GOT3 (cell line): ENCODE results near the gene AOPEP.

Experiments used
- DNase-seq: peaks from one replicate; lab custom pipeline; 2025; ENCODE audit warnings: mixed read lengths; lab: John Stamatoyannopoulos, UW

The AOPEP gene

DNA sequence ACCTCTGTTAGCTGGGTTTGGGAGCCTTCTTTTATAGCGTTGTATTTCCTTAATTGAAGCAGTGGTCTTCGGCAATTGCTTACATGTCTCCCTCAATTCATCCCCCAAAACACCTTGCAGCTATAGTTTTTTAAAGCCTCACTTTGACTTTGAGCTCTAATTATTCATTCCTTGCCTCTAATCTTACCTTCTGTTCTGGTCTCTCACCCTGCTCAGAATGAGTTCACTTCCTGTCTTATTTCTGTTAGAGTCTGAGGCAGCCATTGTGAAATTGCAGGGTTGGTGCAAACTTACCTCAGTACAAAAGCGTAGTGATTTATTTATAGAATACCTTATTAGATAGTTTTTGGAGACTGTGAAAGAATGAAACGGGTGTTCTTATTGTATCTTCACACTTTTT, 35.0 kb downstream of the AOPEP start:
- DNase-seq, result no peak

GRCh38 chr9:94767331-94768072, 41.0 kb downstream of the AOPEP start:
- DNase-seq, result no peak

- DNase-seq, result no peak
These were observed 42.3 kb downstream of the AOPEP start for GRCh38 chr9:94768766-94769165.

DNA sequence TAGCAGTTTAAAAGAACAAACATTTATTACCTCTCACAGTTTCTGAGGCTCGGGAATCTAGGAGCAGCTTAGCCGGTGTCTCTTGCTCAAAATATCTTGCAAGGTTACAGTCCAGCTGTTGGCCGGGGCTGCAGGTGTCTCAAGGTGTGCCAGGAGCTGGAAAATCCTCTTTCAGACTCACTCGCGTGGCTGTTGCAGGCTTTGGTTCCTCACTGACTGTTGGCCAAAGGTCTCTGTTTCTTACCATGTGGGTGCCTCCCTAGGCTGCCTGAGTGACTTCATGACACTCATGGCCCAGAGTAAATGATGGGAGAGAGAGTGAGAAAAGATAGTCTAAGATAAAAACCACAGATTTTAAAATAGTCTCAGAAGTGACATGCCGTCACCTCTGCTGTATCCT, 43.8 kb downstream of the AOPEP start:
- no peak for DNase-seq

GRCh38 chr9:94771096-94771495, 44.6 kb downstream of the AOPEP start:
- DNase-seq, result no peak

DNA sequence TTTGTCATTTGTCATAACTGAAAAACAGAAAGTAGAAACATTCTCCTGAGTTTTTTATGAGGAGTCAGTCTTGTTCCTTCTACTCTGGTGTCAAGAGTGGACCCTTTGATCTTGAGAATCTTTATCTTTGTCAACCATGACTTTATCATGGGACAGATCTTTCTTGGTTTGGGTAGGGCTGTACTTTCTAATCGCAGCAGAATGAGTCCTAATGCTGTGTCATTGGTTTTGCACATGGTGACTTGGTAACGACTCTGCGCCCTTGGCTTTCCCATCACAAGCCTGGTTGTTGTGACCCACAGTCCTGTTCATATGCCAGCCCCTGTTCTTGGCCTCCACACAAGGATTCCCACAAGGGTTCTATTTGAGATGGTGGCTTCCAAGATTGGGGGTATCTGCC, 45.6 kb downstream of the AOPEP start:
- no peak for DNase-seq

DNA sequence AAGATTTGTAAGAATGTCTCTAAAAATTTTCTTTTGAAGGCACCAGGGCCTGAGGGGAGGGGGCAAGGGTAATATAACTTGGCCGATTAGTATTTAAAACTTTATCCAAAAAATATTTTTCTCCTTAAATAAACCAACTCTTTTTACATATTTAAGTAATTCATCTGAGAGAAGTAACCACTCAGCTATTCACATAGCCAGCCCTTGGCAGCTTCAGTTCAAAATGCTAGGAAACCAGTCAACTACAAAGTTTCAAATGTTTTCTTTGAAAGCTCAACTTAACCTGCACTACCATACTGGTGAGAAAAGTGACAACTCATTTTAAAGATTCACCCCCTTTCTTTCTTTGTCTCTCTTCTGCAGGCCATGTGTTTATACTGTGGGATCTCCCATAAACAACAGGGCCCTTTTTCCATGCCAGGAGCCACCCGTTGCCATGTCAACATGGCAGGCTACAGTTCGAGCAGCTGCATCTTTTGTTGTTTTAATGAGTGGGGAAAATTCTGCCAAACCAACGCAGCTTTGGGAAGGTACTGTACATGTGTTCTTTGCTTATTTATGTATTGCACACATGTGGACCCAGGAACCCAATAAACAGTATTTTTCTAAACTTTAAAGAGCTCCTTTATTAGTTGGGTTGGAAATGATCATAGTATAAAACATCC, 46.3 kb downstream of the AOPEP start:
- DNase-seq, result no peak

DNA sequence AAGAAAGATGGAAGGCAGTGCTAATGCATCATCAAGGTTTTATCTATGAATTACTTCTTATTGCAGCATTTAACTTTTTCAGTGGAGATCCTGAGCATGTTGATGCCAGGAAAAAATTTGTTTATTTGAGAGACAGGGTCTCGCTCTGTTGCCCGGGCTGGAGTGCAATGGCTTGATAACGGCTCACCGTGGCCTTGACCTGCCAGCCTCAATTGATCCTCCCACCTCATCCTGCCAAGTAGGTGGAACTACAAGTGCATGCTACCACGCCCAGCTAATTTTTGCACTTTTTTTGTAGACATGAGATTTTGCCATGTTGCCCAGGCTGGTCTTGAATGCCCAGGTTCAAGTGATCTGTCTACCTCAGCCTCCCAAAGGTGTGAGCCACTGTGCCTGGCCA, 47.2 kb downstream of the AOPEP start:
- no peak for DNase-seq

- DNase-seq, result no peak
These were observed 51.5 kb downstream of the AOPEP start for GRCh38 chr9:94778013-94778412.

DNA sequence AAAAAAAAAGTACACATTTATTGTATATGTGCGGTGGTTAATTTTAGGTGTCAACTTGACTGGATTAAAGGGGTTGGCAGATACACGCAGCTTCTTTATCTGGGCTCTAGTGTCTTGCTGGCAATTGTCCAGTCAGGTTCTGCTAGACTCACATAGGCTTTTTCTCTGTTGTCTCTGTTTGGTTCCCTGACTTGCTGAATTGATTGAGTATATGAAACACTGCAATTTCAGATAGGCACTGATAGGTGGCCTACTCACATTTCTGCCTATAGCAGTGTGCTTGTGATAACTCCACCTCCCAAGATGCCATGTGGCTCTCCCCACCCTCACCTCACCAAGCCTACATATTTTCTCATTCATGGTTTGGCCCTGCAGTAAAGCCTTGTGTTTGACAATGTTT, 52.5 kb downstream of the AOPEP start:
- DNase-seq, result no peak

GRCh38 chr9:94779693-94780290, 53.3 kb downstream of the AOPEP start:
- no peak for DNase-seq

GRCh38 chr9:94780516-94780950, 54.0 kb downstream of the AOPEP start:
- no peak for DNase-seq

- DNase-seq, result no peak
These were observed 56.0 kb downstream of the AOPEP start for GRCh38 chr9:94782355-94783101.

DNA sequence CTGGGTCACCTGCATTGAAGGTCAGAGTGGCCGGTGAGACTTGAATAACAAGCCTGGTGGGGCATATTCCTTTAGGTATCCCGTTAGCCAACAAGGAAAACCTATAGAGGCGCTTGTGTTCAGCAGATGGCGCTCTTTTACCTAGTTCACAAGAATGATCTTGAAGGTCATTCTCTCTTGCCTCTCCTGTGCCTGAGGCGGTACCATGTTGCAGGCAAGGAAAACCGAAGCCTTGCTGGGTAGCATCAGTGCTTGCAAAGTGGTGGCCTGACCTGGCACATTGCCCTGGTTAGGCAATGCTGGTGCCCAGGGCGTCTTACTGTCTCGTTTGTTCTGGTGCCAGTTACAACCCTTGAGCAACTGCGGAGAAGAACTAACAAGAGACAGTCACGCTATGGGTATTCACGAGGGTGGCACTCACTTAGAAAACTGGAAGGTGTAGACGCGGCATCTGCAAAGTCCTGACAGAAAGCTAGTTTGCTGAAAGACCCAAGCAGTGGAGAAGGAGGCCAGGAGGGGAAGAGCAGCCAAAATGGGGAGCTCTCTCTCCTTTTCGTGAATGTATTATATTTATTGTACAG, 56.7 kb downstream of the AOPEP start:
- no peak for DNase-seq

DNA sequence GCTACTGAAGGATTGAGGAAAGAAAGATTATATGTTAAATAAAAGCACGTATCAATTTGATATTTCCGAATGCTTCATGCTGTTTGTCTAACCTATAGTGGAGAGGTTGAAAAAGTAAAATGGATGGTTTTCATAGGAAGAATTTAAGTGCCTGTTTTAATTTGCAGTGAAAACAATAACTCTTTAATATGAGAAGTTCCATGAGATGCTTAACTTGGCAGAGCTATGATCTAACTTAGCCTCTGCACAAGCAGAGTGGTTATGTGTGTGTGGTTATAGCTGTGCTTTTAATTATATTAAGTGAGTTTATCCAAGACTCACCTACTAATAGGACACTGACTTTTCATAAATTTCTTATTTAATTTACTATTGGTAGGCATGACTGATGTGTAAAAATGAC, 57.4 kb downstream of the AOPEP start:
- DNase-seq, result no peak

GRCh38 chr9:94785215-94786169, 59.0 kb downstream of the AOPEP start:
- no peak for DNase-seq

DNA sequence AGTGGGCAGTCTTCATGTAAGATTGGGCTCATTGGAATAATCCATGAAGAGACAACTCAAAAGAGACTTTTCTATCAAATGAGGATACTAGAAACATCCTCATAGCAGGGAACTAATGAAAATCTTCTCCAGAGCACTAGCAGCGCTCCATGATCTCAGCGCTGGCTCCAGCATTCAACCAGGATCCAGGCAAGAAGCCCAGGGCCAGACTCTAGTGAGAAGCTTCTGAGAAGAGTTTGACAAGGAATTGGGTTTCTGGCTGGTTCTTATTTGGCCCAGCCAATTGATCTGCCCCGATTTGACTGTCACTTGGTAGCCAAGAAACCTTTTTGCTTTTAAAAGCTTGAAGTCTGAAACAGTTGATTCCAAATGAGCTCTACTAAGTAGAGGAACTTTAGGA, 60.1 kb downstream of the AOPEP start:
- no peak for DNase-seq

GRCh38 chr9:94787266-94787665, 60.8 kb downstream of the AOPEP start:
- no peak for DNase-seq

DNA sequence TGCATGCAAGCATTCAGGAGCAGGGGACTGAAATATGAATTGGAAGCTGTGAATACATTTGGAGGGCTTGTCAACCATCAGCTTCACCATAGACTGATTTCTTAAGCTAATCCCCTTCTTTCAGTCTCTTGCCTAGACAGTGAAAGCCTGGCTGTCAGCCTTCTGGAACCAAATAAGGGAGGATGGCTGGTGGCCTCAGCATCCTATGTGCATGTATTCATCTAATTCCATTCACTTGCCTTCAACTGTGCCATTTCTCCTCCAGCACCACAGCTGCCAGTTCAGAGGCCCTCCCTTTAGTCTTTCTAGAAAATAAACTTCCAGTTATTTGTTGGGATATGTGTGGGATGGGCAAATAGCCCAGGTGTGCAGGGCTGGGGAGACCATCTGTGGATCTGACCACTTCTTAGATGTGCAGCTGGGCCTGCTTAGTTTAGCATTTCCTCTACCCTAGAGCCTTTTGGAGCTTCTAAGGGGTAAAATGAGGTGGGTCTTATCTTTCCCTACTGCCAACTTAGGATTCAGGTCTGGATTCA, 62.1 kb downstream of the AOPEP start:
- DNase-seq, result no peak

DNA sequence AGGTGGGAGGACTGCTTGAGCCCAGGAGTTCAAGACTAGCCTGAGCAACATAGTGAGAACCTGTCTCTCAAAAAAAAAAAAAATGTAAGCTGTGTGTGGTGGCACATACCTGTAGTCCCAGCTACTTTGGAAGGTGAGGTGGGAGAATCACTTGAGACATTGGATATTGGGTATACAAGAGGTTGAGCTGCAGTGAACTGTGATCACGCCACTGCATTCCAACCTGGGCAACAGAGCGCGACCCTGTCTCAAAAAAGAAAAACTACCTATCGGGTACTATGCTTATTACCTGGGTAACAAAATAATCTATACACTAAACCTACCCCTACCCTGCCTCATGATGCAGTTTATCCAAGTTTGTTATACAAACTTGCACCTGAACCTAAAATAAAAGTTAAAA, 64.9 kb downstream of the AOPEP start:
- no peak for DNase-seq

GRCh38 chr9:94792511-94792910, 66.0 kb downstream of the AOPEP start:
- DNase-seq, result no peak
